ENCODE results near the gene DLK2. TPM values are rescaled to one million over a fixed set of nuclear protein-coding genes. Genes with fewer than 3 reads are reported as not detected.
"Not testable (repeated sequence)": the region's sequence is repeated elsewhere in the genome, so short reads cannot be mapped to it uniquely, and the experiment has no call there.

The DLK2 gene
- total RNA-seq, 1 donor from 2014 or later: not detected

DNA sequence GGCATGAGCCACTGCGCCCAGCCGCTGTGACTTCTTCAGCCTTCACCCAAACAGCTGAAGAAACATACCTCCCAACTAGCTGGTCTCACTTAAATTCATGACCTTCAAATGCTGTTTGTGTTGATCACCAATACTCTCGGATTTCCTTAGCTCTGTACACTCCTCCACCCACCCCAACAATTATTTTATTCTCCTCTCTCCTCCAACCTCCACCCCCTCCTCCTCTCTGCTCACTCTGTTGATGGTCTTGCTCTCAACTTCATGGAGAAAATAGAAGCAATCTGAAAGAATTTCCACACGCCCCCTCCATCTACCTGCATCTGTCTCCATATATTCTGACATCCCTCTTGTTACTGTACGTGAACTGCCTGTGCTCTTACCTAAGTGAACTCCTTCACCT, 6.6 kb upstream of the DLK2 start:
- no peak for DNase-seq (ENCODE audit: low read depth)
- H3K27me3 ChIP-seq (ENCODE audit: control insufficient read depth, insufficient read depth, low read length): peaks cover 10% of the 10 kb centered on the region
- no peak overlapping the region for H3K4me3 ChIP-seq (ENCODE audit: low read depth, low read length)
- no peaks in the 10 kb centered on the region for H3K36me3 ChIP-seq (ENCODE audit: control insufficient read depth, insufficient read depth, low read length)
- TF ChIP-seq, protein P1, sequence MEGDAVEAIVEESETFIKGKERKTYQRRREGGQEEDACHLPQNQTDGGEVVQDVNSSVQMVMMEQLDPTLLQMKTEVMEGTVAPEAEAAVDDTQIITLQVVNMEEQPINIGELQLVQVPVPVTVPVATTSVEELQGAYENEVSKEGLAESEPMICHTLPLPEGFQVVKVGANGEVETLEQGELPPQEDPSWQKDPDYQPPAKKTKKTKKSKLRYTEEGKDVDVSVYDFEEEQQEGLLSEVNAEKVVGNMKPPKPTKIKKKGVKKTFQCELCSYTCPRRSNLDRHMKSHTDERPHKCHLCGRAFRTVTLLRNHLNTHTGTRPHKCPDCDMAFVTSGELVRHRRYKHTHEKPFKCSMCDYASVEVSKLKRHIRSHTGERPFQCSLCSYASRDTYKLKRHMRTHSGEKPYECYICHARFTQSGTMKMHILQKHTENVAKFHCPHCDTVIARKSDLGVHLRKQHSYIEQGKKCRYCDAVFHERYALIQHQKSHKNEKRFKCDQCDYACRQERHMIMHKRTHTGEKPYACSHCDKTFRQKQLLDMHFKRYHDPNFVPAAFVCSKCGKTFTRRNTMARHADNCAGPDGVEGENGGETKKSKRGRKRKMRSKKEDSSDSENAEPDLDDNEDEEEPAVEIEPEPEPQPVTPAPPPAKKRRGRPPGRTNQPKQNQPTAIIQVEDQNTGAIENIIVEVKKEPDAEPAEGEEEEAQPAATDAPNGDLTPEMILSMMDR (IDR thresholded peaks at IDR 0.05; ENCODE audit: insufficient read depth, low read length, poor library complexity, severe bottlenecking): no peak

GRCh38 chr6:43460032-43460431, 4.7 kb upstream of the DLK2 start:
- H3K4me3 ChIP-seq (ENCODE audit: low read depth, low read length): no peak overlapping the region
- DNase-seq (ENCODE audit: low read depth): no peak
- TF ChIP-seq, protein P1 (IDR thresholded peaks at IDR 0.05; ENCODE audit: insufficient read depth, low read length, poor library complexity, severe bottlenecking): no peak
- no peaks in the 10 kb centered on the region for H3K36me3 ChIP-seq (ENCODE audit: control insufficient read depth, insufficient read depth, low read length)
- H3K27me3 ChIP-seq (ENCODE audit: control insufficient read depth, insufficient read depth, low read length): peaks cover 24% of the 10 kb centered on the region

- H3K36me3 ChIP-seq (ENCODE audit: control insufficient read depth, insufficient read depth, low read length): no peaks in the 10 kb centered on the region
- TF ChIP-seq, protein P1 (IDR thresholded peaks at IDR 0.05; ENCODE audit: insufficient read depth, low read length, poor library complexity, severe bottlenecking): no peak
- DNase-seq (ENCODE audit: low read depth): no peak
- peaks cover 28% of the 10 kb centered on the region for H3K27me3 ChIP-seq (ENCODE audit: control insufficient read depth, insufficient read depth, low read length)
- H3K4me3 ChIP-seq (ENCODE audit: low read depth, low read length): no peak overlapping the region
Measured at GRCh38 chr6:43459535-43459934, 4.2 kb upstream of the DLK2 start.

- not testable (repeated sequence) for H3K4me3 ChIP-seq (ENCODE audit: low read depth, low read length); DNase-seq (ENCODE audit: low read depth); H3K36me3 ChIP-seq (ENCODE audit: control insufficient read depth, insufficient read depth, low read length)
- peaks cover 26% of the 10 kb centered on the region for H3K27me3 ChIP-seq (ENCODE audit: control insufficient read depth, insufficient read depth, low read length)
Measured at GRCh38 chr6:43458154-43458553, 2.8 kb upstream of the DLK2 start.

DNA sequence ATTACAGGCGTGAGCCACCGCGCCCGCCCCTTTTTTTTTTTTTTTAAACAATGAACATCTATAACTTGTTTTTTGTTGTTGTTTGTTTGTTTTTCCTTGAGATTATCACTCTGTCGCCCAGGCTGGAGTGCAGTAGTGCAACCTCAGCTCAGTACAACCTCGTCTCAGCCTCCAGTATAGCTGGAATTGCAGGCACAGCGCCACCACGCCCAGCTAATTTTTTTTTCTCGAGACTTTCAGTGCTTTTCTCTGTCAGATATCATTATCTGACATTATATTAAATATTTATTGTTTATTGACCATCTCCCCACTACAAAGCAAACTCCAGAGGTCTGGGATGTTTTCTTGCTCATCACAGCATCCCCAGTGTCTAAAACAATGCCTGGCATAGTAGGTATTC, 2.3 kb upstream of the DLK2 start:
- DNase-seq (ENCODE audit: low read depth): no peak
- no peak overlapping the region for H3K4me3 ChIP-seq (ENCODE audit: low read depth, low read length)
- TF ChIP-seq, protein P1 (IDR thresholded peaks at IDR 0.05; ENCODE audit: insufficient read depth, low read length, poor library complexity, severe bottlenecking): no peak
- peaks cover 2% of the 10 kb centered on the region for H3K36me3 ChIP-seq (ENCODE audit: control insufficient read depth, insufficient read depth, low read length)
- H3K27me3 ChIP-seq (ENCODE audit: control insufficient read depth, insufficient read depth, low read length): peaks cover 24% of the 10 kb centered on the region

DNA sequence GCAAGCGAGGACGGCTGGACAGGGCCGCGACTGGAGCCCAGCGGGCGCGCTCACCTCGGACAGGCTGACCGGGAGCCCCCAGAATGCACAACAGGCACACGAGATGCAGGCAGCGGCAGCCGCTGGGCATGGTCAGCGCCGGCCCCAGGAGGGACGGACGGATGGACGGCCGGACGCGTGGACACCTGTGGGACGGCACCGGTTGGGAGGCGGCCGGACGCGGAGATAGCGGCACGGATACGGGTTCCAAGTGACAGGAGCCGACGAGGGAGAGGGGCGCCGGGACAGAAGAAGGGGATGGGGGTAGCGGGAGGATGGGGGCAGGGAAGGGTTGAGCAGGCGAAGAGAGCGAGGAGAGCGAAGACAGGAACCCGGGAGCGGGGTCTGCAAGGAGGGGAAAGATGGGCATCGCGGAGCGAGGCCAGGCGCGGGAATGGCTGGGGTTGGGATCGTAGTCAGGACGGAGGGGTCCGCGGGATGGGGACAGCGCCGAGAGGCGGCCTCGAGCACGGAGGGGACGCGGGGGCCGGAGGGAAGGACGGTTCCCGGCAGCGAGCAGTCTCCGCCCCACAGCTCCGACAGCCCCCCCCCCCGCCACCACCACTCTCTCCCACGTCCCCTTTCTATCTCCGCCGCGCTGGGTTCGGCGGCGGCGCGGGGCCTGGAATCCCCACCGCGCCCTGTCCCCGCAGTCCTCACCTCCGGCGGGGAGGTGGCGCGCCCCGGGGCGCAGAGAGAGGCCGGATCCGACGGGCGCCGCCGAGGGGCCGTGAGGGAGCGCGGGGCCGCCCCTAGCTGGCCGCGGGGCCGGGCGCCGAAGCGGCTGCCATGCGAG, 435 bp downstream of the DLK2 start:
- TF ChIP-seq, protein P1 (IDR thresholded peaks at IDR 0.05; ENCODE audit: insufficient read depth, low read length, poor library complexity, severe bottlenecking): no peak
- DNase-seq (ENCODE audit: low read depth): peak; percentile 34
- Histone ChIP-seq H3K36me3 (ENCODE audit: control insufficient read depth, insufficient read depth, low read length) (peaks cover 2% of the 10 kb centered on the region), H3K4me3 (ENCODE audit: low read depth, low read length) (peak overlapping the region; percentile 39), H3K27me3 (ENCODE audit: control insufficient read depth, insufficient read depth, low read length) (peaks cover 19% of the 10 kb centered on the region)
